CD4-positive, alpha-beta T cell (primary cell): Measurements from ENCODE around the gene AGBL1. TPM values are rescaled to one million over a fixed set of nuclear protein-coding genes. Genes with fewer than 3 reads are reported as not detected.

ENCODE experiments used
- ATAC-seq: fragments of 200-7000 bp; cut with Tn5 transposase; one replicate; pipeline ENCODE4 v1.10.0; 2022; ENCODE audit warnings: mild to moderate bottlenecking; ENCODE audit not compliant: poor library complexity
- CTCF ChIA-PET: fragments of 350-600 bp; sonication (Branson Sonifier 250); formaldehyde crosslinking; loops from one replicate; lab custom pipeline; 2021; ENCODE audit warnings: antibody characterized with exemption, inconsistent platforms; lab: Charles Lee
- POLR2A ChIA-PET: fragments of 350-600 bp; sonication (Branson Sonifier 250); formaldehyde crosslinking; loops from one replicate; lab custom pipeline; 2021; ENCODE audit warnings: antibody characterized with exemption, inconsistent platforms; lab: Charles Lee
- DNase-seq, 14 experiments: peaks; one replicate each; pipeline ENCODE4 v3.0.0-alpha.2; 2013 to 2020; ENCODE audit warnings: mixed read lengths in 2 of 14
- H3K27ac ChIP-seq, 2 donors: one replicate each; pipeline versions ENCODE4 v1.5.1 to v1.7.0; 2013; ENCODE audit warnings: low read length in 2 of 2, low read depth in 1 of 2, mild to moderate bottlenecking in 1 of 2
- H3K27me3 ChIP-seq, 2 experiments: 1 replicate in 1 of 2; 2 replicates in 1 of 2; pipeline versions ENCODE4 v1.6.1 to v1.7.0; 2013; ENCODE audit warnings: low read length in 2 of 2, control low read depth in 1 of 2, mild to moderate bottlenecking in 1 of 2, moderate library complexity in 1 of 2; ENCODE audit not compliant: insufficient read depth in 2 of 2, control insufficient read depth in 1 of 2
- H3K36me3 ChIP-seq: one replicate; pipeline ENCODE4 v1.6.1; 2013; ENCODE audit warnings: low read length, control low read depth; ENCODE audit not compliant: insufficient read depth
- H3K4me1 ChIP-seq: one replicate; pipeline ENCODE4 v1.6.1; 2013; ENCODE audit warnings: low read length, control low read depth; ENCODE audit not compliant: insufficient read depth
- H3K4me3 ChIP-seq: one replicate; pipeline ENCODE4 v1.5.1; 2013; ENCODE audit warnings: mild to moderate bottlenecking, low read length, moderate library complexity
- H3K9me3 ChIP-seq, 2 experiments: 1 replicate in 1 of 2; 2 replicates in 1 of 2; pipeline versions ENCODE4 v1.6.1 to v1.7.0; 2013; ENCODE audit warnings: low read length in 2 of 2, mild to moderate bottlenecking in 2 of 2, control low read depth in 1 of 2, moderate library complexity in 1 of 2; ENCODE audit not compliant: control insufficient read depth in 1 of 2, insufficient read depth in 1 of 2
- H3K27ac Mint-ChIP-seq: one replicate; pipeline ENCODE4 v1.8.0; 2020; ENCODE audit warnings: mixed read lengths
- H3K27me3 Mint-ChIP-seq: one replicate; pipeline ENCODE4 v1.8.0; 2021; ENCODE audit warnings: mixed read lengths
- H3K36me3 Mint-ChIP-seq: one replicate; pipeline ENCODE4 v1.8.0; 2021; ENCODE audit warnings: low read depth, mixed read lengths
- H3K4me1 Mint-ChIP-seq: one replicate; pipeline ENCODE4 v1.8.0; 2021; ENCODE audit warnings: low read depth, mixed read lengths
- H3K4me3 Mint-ChIP-seq: one replicate; pipeline ENCODE4 v1.8.0; 2020; ENCODE audit warnings: mild to moderate bottlenecking, mixed read lengths
- H3K9me3 Mint-ChIP-seq: one replicate; pipeline ENCODE4 v1.8.0; 2020; ENCODE audit warnings: mixed read lengths
- intact Hi-C, 2 experiments: fragments of 100-400 bp; cut with DNase I in 1 of 2; cut with micrococcal nuclease in 1 of 2; formaldehyde crosslinking; loops; one replicate each; pipeline versions ENCODE4 v1.15.1 to v1.9.0; 2023 to 2025; cut with DNase I, micrococcal nuclease
- total RNA-seq, 174 experiments: library from RNA in 2 of 174; stranded (reverse) in 2 of 174; gene quantifications; one replicate each; pipeline ENCODE4 v1.2.3 and lab custom pipeline; 2021 to 2026
- TF ChIP-seq, protein P1 (sequence below): fragments of 200-600 bp; IDR thresholded peaks from one replicate; pipeline ENCODE4 v1.8.0; 2022; ENCODE audit warnings: antibody characterized with exemption, mild to moderate bottlenecking

The AGBL1 gene
- total RNA-seq, 2 experiments from 2014 or later: not detected

DNA sequence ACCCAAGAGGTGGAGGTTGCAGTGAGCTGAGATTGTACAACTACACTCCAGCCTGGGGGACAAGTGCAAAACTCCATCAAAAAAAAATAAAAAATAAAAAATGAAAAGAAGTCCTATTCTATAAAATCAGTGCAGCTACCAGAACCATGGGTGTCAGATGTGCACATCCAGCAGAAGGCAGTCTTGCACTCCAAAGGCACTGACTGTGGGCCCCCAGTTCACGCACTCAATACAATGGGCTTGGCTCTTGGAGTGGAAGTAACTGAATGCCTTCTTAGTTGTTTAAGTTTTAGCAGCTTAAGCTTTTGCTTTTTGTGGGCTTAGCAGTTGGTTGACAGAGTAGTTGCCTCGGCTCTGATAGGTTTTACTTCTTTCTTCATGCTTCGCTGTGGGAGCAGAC lies 141.4 kb downstream of the AGBL1 start:
- Mint-ChIP-seq H3K27me3 (peaks cover 23% of the 10 kb centered on the region), H3K4me3 (no peak overlapping the region), H3K36me3 (no peaks in the 10 kb centered on the region), H3K4me1 (no peaks in the 10 kb centered on the region), H3K9me3 (peaks cover 17% of the 10 kb centered on the region), H3K27ac (no peak overlapping the region)
- ATAC-seq: no peak
- intact Hi-C loops: no loop called here
- no peaks in the 10 kb centered on the region for H3K36me3 ChIP-seq
- no peaks in the 10 kb centered on the region for H3K4me1 ChIP-seq
- no peaks in the 10 kb centered on the region for H3K27me3 ChIP-seq
- no peak for DNase-seq
- no peak overlapping the region for H3K4me3 ChIP-seq
- TF ChIP-seq, protein P1, sequence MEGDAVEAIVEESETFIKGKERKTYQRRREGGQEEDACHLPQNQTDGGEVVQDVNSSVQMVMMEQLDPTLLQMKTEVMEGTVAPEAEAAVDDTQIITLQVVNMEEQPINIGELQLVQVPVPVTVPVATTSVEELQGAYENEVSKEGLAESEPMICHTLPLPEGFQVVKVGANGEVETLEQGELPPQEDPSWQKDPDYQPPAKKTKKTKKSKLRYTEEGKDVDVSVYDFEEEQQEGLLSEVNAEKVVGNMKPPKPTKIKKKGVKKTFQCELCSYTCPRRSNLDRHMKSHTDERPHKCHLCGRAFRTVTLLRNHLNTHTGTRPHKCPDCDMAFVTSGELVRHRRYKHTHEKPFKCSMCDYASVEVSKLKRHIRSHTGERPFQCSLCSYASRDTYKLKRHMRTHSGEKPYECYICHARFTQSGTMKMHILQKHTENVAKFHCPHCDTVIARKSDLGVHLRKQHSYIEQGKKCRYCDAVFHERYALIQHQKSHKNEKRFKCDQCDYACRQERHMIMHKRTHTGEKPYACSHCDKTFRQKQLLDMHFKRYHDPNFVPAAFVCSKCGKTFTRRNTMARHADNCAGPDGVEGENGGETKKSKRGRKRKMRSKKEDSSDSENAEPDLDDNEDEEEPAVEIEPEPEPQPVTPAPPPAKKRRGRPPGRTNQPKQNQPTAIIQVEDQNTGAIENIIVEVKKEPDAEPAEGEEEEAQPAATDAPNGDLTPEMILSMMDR: no peak
- ChIA-PET POLR2A (no interaction called here), CTCF (no interaction called here)
- H3K9me3 ChIP-seq: no peaks in the 10 kb centered on the region
- H3K27ac ChIP-seq: no peak overlapping the region

DNA sequence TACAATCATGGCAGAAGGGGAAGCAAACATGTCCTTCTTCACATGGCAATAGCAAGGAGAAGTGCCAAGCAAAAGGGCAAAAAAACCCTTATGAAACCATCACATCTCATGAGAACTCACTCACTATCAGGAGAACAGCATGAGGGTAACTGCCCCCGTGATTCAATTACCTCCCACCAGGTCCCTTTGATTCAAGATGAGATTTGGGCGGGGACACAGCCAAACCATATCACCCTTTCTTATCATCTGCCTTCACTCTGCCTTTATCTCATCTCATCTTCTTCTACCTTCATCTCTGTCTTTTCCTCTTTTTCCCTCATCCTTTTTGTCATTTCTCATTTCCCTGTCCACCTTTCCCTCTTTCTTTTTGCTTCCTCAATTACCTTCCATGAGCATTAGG lies 149.6 kb downstream of the AGBL1 start:
- CTCF ChIA-PET: no interaction called here
- TF ChIP-seq, protein P1: no peak
- Histone ChIP-seq H3K9me3 (no peaks in the 10 kb centered on the region), H3K4me1 (peaks cover 5% of the 10 kb centered on the region), H3K36me3 (no peaks in the 10 kb centered on the region), H3K27ac (no peak overlapping the region), H3K4me3 (no peak overlapping the region), H3K27me3 (peaks cover 6 to 12% of the 10 kb centered on the region in 2 experiments)
- Mint-ChIP-seq H3K4me1 (peaks cover 5% of the 10 kb centered on the region), H3K27me3 (peaks cover 50% of the 10 kb centered on the region), H3K9me3 (no peaks in the 10 kb centered on the region), H3K36me3 (no peaks in the 10 kb centered on the region), H3K4me3 (no peak overlapping the region), H3K27ac (no peak overlapping the region)
- no peak for ATAC-seq
- no peak for DNase-seq
- POLR2A ChIA-PET: no interaction called here
- intact Hi-C loops: no loop called here

DNA sequence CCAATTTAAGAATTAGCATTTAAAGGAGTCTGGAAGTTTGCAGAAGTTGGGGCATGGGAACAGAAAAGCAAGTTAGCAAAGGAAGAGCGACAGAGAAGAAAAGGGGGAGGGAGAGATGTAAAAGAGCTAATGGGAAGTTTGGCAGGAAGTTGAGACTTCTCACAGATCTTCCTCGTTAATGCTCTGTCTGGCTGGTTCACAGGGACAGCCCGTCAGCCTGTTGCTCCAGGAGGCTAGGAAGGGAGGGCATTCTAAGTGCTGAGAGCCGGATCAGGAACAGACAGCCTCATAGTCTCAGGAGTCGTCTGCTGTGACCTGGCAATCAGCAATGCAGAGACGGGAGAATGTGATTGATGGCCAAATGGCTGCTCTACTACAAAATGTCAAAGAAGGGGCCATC lies 150.3 kb downstream of the AGBL1 start:
- Histone ChIP-seq H3K27me3 (peaks cover 6 to 12% of the 10 kb centered on the region in 2 experiments), H3K27ac (no peak overlapping the region), H3K4me1 (peaks cover 5% of the 10 kb centered on the region), H3K9me3 (no peaks in the 10 kb centered on the region), H3K36me3 (no peaks in the 10 kb centered on the region), H3K4me3 (no peak overlapping the region)
- Mint-ChIP-seq H3K9me3 (no peaks in the 10 kb centered on the region), H3K4me3 (no peak overlapping the region), H3K4me1 (peaks cover 5% of the 10 kb centered on the region), H3K36me3 (no peaks in the 10 kb centered on the region), H3K27ac (no peak overlapping the region), H3K27me3 (peaks cover 54% of the 10 kb centered on the region)
- TF ChIP-seq, protein P1: no peak
- intact Hi-C loops: no loop called here
- CTCF ChIA-PET: no interaction called here
- ATAC-seq (no peak), DNase-seq (no peak)
- POLR2A ChIA-PET: no interaction called here
